Stomach (tissue), 4 donors: ENCODE measurements around the gene KRT222.

Experiments
- POLR2A ChIP-seq, 4 donors: fragments of 450-650 bp; IDR thresholded peaks; one replicate each; pipeline ENCODE4 v1.6.1; 2016; ENCODE audit warnings: antibody characterized with exemption in 4 of 4, control low read depth in 2 of 4, mild to moderate bottlenecking in 1 of 4, moderate library complexity in 1 of 4
- POLR2AphosphoS5 ChIP-seq, 3 donors: sonication (generic); formaldehyde crosslinking; IDR thresholded peaks; one replicate each; pipeline ENCODE4 v1.6.1; 2016; ENCODE audit warnings: antibody characterized with exemption in 3 of 3

DNA sequence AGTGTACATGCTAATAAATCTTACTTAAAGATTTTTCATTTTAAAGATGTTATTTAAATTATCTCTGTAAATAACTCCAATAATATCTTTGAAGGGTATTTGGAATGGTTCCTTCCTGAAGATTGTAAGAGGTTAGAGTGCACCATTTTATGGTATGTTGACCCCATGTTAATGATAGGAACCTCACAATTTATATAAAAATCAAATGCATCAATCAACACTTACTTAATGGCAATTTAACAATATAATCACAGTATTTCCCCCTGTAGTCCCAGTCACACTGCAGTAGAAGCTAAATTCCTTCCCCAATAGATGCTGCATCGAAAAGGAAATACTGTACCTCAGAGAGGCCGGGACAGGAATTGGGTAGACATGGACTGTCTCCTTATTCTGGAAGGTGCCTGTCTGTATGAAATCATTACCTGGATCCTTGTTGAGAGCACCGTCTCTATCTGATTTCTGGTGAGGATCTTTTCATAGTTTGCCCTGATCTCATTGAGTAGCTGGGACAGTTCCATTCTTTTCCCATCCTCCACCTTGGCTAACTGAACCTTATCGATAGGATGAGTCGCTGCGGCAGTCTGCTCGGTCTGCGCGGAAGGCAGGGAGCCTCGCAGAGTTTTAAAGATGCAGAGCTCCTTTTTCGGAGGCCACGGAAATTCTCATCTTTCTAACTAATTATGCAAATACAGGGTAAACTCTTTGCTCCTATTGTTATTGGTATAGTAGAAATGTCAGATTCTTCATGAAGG, at the start of gene KRT222:
- TF ChIP-seq POLR2AphosphoS5 (IDR thresholded peaks at IDR 0.05) (no peak), POLR2A (IDR thresholded peaks at IDR 0.05) (no peak)
